GM18507 (cell line): ENCODE data around the gene KLRF2.
A peak's percentile ranks its signal among the peaks of the same experiment; 100 is the strongest.

Experiments used
- DNase-seq: peaks from one replicate; pipeline ENCODE4 v3.0.0; 2011; ENCODE audit warnings: low read depth; ENCODE audit not compliant: insufficient read length; ENCODE audit errors: extremely low spot score
- FAIRE-seq: peaks from 2 replicates; lab custom pipeline; 2011; peaks lifted over from hg19 to GRCh38; lab: Jason Lieb, UNC

KLRF2 gene

DNA sequence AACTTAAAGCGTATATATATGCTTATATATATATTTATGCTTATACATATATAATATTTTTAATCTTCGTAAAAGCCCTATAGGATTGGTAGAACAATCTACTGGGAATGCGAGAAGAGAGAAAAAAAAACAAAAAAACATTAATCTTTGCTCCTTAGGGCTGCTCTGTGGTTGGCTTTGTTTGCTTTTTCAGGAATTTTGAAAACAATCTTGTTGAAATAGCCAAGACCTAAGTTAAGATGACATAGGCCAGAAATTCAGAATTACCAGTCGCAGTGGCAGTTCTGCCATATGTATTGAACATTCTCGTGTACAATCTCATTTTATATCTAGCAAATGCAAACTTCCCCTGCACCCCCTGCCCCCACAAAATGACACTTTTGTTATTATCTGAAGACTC lies 699 bp downstream of the KLRF2 start:
- DNase-seq (no peak), FAIRE-seq (no peak)

- DNase-seq (no peak), FAIRE-seq (no peak)
These were observed 1.9 kb downstream of the KLRF2 start for GRCh38 chr12:9883175-9883574.

GRCh38 chr12:9888665-9889273 lies 7.5 kb downstream of the KLRF2 start:
- DNase-seq (no peak), FAIRE-seq (no peak)

- DNase-seq (no peak), FAIRE-seq (peak; percentile 24)
These were observed 14.1 kb downstream of the KLRF2 start for GRCh38 chr12:9895215-9895971.

GRCh38 chr12:9897535-9897934 lies 16.2 kb downstream of the KLRF2 start:
- no peak for DNase-seq
- FAIRE-seq = no peak

GRCh38 chr12:9899209-9899608 lies 17.9 kb downstream of the KLRF2 start:
- no peak for FAIRE-seq
- DNase-seq = no peak

GRCh38 chr12:9900930-9901329 lies 19.6 kb downstream of the KLRF2 start:
- FAIRE-seq (no peak), DNase-seq (no peak)

GRCh38 chr12:9902539-9903228 lies 21.4 kb downstream of the KLRF2 start:
- no peak for FAIRE-seq
- no peak for DNase-seq

GRCh38 chr12:9906873-9907272 lies 25.6 kb downstream of the KLRF2 start:
- no peak for DNase-seq
- FAIRE-seq = no peak

DNA sequence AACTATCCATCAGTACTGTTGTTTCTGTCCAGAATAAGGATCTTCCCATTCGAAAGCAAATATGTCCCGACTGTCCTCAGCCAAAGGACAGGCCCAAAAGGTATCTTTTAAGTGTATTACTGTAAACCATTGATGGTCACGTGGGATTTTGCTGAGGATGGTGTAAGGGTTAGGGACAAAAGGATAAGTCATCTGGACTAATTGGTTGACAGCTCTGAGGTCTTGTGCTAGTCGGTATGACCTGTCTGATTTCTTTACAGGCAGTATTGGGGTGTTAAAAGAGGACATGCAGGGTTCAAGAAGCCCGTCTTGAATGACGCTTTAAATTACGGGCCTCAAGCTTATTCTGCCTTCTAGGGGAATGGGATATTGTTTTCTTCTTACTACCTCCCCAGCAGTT lies 26.5 kb downstream of the KLRF2 start:
- DNase-seq = no peak
- FAIRE-seq = no peak

DNA sequence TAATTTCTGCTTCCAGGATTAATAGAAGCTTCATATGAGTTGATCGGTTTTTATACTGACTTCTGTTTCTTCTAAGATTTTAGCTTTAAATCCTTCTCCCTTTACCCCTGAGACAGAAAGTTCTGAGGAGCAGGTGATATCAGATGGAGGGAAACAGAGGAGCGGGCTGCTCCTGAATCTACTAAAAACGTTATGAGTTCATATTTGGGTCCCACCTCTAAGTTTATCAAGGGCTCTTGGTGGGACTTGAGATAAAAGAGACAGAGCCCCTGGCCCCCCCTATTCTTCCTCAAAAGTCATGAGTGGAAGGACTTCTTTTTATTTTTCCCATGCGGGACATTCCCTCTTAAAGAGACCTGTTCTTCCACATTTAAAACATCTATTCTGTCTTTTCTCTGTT lies 27.1 kb downstream of the KLRF2 start:
- no peak for FAIRE-seq

DNA sequence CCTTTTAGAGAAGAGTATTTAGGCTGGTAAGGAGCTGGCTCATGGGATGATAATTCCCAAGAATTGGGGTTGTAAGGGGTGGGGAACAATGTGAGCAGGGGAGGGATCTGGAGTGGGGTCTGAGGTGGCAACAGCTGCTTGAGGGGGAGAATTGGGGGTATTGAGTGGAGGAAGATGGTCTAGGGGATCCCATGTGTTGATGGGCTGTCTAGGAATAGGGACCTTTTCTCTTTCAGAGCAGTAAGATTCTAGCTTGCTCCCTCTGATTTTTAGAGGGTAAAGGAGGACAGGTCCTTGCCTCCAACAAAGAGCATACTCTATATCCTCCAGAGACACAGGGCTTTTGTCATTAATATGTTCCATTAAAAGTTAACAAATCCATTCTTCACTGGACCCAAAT lies 28.4 kb downstream of the KLRF2 start:
- DNase-seq = no peak
- no peak for FAIRE-seq

More for the DNA sequence above, 27.1 kb downstream of the KLRF2 start:
- DNase-seq = no peak

DNA sequence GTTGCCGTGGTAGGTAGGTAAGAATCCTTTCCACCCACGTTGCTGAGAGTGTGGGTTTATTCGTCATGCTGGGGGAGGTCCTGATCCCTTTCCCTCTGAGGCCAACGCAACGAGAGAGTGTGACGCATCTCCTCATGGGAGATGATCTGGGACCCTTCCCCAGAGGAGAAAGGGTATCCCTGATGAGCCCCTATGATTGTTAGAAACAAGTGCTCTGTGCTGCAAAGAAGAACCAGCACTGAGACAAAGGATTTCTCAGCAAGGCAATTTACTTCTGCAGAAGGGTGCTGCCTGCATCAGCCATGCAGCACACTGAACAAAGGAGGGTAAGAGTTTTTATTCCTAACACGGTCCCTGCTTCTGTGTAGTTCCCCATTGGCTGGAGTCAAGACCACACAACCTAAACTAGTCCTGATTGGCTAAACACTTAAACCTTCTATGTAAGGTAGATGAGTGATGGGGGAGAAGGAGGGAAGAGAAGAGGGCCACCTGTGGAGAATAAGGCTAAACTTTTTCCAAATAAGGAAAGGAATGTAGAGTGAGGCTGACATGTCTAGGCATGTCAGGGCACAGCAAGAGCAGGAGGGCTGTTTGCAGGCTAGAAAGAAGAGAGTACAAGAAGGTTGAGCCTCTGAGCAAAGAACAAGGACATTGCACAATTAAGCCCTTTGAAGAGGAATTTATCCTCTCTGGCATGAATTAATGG lies 29.6 kb downstream of the KLRF2 start:
- no peak for FAIRE-seq
- DNase-seq = no peak

DNA sequence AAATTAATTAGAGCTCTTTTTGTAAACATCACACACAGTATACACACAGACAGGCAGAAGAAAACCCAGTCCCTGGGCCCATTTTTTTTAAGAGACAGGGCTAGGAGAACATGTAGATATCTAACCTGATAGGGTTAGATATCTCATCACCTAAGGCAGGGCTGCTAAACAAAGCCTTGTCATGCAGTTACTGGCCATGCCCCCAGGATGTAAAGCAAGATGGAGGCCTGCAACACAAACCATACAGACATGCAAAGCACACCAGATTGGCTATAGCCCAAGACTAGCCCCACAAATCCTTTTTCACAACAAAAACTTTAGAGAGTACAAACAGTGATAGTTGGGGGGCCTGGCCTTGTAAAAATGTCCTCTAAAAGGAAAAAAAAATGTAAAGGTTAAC lies 30.4 kb downstream of the KLRF2 start:
- FAIRE-seq = no peak
- DNase-seq = no peak

DNA sequence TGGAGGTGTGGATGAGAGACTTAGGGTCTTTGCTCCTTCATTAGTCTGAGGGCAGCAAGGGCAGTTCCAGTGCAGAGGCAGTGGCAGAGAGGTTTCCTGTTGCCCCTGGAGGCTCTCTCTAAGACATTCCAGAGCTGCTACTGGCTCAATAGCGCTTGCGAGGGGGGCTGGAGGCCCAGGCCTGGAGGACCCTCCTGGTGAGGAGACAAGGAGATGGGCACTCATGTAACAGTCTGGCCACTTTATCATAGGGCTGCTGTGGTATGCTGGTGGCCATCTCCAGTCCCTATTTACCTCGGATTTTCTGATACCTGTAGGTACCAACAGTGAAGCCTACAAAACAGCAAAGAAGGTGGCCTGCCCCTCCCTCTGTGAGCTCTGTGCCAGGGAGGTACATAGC lies 38.2 kb downstream of the KLRF2 start:
- FAIRE-seq (no peak), DNase-seq (no peak)

DNA sequence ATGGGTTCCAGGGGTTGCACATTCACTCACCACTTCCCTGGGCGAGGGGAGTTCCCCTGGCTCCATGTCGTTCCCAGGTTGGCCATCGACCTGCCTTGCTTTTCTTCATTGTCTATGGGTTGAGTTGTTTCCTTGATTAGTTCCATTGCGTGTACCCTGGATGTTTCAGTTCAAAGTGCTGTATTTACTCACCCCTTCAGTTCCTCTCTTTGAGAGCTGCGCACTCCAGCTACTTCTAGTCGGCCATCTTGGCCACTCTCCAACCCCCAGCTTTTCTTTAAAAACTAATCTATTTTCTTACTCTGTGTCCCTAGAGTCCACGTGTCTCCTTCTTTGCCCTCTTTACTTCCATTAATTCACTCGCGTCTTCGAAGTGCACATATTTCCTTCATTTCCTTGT lies 39.2 kb downstream of the KLRF2 start:
- no peak for FAIRE-seq
- DNase-seq = no peak

GRCh38 chr12:9922429-9922828 lies 41.1 kb downstream of the KLRF2 start:
- no peak for DNase-seq
- no peak for FAIRE-seq

- no peak for DNase-seq
- peak; percentile 76 for FAIRE-seq
These were observed 44.6 kb downstream of the KLRF2 start for GRCh38 chr12:9925705-9926393.

GRCh38 chr12:9926876-9927275 lies 45.6 kb downstream of the KLRF2 start:
- DNase-seq = no peak
- no peak for FAIRE-seq

GRCh38 chr12:9928607-9929006 lies 47.3 kb downstream of the KLRF2 start:
- DNase-seq (no peak), FAIRE-seq (peak; percentile 49)
